AG04450 (cell line): Measurements from ENCODE around the gene PNLIPRP1. TPM values are rescaled to one million over a fixed set of nuclear protein-coding genes. Genes with fewer than 3 reads are reported as not detected.

Experiments used
- CTCF ChIA-PET: fragments of 300-600, 350-600 bp; formaldehyde crosslinking; extraction: SDS; loops from one replicate; lab custom pipeline; 2022; ENCODE audit warnings: antibody characterized with exemption, inconsistent platforms; lab: Charles Lee
- POLR2A ChIA-PET: fragments of 350-600 bp; formaldehyde crosslinking; extraction: SDS; loops from one replicate; lab custom pipeline; 2021; ENCODE audit warnings: antibody characterized with exemption, inconsistent platforms; lab: Yijun Ruan, JAX
- DNase-seq: peaks from one replicate; pipeline ENCODE4 v3.0.0-alpha.2; 2011; ENCODE audit warnings: low read depth, low spot score
- H3K27ac ChIP-seq: one replicate; pipeline ENCODE4 v1.5.1; 2012; ENCODE audit warnings: low read depth, low read length, control low read depth
- H3K27me3 ChIP-seq: one replicate; pipeline ENCODE4 v1.6.0; 2012; ENCODE audit warnings: low read length; ENCODE audit not compliant: control insufficient read depth, insufficient read depth
- H3K4me3 ChIP-seq: 2 replicates; pipeline ENCODE4 v1.5.1; 2011; ENCODE audit warnings: mild to moderate bottlenecking, low read depth, low read length, control low read depth
- H3K9me3 ChIP-seq: 2 replicates; pipeline ENCODE4 v1.5.1; 2012; ENCODE audit warnings: low read length; ENCODE audit not compliant: control insufficient read depth, insufficient read depth
- polyA plus RNA-seq: library from polyadenylated mRNA; depleted of rRNA; stranded (reverse); fragments of >200 nt; gene quantifications from 2 replicates; pipeline ENCODE4 v1.2.3, GENCODE V29; 2011
- TF ChIP-seq, protein P1 (sequence below): IDR thresholded peaks from 2 replicates; pipeline ENCODE4 v1.5.1; 2011; ENCODE audit warnings: low read depth, low read length, control low read depth, inconsistent platforms

Gene PNLIPRP1
- polyA plus RNA-seq, 1 experiment, result not detected

DNA sequence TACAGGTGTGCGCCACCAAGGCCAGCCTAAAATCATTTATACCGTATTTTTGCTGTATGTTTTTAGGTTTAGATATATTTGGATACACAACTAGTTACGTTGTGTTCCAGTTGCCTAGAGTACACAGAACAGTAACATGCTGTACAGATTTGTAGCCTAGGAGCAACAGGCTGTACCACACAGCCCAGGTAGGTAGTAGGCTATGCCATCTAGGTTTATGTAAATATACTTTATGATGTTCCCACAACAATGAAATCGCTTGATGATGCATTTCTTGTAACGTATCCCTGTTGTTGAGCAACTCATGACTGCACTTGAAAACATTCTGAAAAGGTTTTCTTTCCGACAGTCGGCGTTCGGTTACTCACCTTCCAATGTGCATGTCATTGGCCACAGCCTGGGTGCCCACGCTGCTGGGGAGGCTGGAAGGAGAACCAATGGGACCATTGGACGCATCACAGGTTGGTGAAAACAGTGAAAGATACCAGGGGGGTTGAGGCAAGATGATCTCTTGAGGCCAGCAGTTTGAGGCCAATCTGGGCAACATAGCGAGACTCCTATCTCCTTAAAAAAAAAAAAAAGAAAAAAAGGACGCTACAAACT, 37.3 kb upstream of the PNLIPRP1 start:
- H3K4me3 ChIP-seq, result no peak overlapping the region
- TF ChIP-seq, protein P1, sequence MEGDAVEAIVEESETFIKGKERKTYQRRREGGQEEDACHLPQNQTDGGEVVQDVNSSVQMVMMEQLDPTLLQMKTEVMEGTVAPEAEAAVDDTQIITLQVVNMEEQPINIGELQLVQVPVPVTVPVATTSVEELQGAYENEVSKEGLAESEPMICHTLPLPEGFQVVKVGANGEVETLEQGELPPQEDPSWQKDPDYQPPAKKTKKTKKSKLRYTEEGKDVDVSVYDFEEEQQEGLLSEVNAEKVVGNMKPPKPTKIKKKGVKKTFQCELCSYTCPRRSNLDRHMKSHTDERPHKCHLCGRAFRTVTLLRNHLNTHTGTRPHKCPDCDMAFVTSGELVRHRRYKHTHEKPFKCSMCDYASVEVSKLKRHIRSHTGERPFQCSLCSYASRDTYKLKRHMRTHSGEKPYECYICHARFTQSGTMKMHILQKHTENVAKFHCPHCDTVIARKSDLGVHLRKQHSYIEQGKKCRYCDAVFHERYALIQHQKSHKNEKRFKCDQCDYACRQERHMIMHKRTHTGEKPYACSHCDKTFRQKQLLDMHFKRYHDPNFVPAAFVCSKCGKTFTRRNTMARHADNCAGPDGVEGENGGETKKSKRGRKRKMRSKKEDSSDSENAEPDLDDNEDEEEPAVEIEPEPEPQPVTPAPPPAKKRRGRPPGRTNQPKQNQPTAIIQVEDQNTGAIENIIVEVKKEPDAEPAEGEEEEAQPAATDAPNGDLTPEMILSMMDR, result no peak
- no peak overlapping the region for H3K27ac ChIP-seq
- POLR2A ChIA-PET, result no interaction called here
- CTCF ChIA-PET, result no interaction called here
- DNase-seq, result no peak
- H3K9me3 ChIP-seq, result no peaks in the 10 kb centered on the region
- H3K27me3 ChIP-seq, result no peaks in the 10 kb centered on the region

DNA sequence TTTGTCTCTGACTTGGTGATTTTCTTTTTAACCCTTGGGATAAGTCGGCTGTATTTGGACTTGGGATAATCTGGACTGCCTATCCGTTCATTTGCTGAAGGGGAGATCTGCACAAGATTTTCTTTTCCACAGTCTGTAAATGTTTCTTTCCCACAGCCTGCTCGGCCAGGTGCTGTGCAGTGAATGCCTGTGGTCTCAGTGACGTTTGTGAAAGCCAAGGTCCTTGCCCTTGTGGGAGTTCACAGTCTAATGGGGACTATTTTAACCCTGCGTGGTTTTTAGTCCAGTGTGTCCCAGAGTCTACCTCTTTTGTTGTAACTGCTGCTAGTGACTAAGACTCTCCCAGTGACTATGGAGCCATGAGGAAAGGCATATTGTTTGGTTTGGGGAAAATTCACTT, 36.1 kb upstream of the PNLIPRP1 start:
- Histone ChIP-seq H3K27me3 (no peaks in the 10 kb centered on the region), H3K27ac (no peak overlapping the region), H3K4me3 (no peak overlapping the region), H3K9me3 (no peaks in the 10 kb centered on the region)
- TF ChIP-seq, protein P1, result no peak
- no peak for DNase-seq
- POLR2A ChIA-PET, result no interaction called here
- CTCF ChIA-PET, result no interaction called here

DNA sequence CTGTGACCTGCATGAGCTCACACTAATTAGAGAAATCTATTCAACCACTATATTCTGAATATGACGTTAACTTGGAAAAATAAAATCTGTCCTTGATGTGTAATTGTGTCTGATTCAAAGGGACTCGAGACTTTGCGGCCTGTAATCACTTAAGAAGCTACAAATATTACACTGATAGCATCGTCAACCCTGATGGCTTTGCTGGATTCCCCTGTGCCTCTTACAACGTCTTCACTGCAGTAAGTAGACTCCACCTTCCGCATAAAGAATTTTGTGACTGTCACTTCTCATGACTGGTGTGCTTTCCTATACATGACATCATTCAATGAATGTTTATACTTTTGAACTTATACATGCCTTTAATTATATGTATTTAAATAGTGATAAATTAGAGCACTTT, 34.9 kb upstream of the PNLIPRP1 start:
- H3K27me3 ChIP-seq, result no peaks in the 10 kb centered on the region
- ChIA-PET CTCF (interaction anchor here (0.7 to 1.1 kb wide), 3 partner anchors 34 to 232 kb away, joined by 3 read pairs; no protein-coding TSS in a partner anchor), POLR2A (no interaction called here)
- DNase-seq, result no peak
- no peaks in the 10 kb centered on the region for H3K9me3 ChIP-seq
- H3K27ac ChIP-seq, result no peak overlapping the region
- TF ChIP-seq, protein P1, result no peak
- H3K4me3 ChIP-seq, result no peak overlapping the region

DNA sequence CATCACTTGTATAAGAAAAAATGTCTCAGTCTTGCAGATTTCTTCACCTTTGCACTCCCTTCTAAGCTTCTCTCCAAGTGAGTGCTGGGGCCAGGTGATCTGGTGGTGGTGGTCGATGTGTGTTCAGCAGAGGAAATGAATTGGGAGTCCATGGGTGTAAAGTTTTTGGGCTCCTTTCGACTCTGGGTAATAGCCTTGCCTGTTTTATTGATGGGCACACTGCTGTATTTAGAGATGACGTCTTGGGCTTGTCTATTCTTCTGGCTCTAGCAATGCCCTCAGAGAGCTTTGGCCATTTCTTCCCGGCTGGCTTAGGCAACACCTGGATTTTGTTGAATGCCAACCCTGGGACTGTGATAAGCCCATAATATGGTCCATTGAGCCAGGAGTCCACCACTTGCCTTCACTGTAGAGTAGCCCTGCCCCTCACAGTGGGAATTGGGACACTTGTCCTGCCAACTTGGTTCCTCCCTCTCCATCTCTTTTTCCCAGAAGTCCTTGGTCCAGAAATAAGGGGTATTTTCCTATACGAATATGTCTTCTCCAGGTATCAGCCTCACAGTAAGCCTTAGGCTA, 33.4 kb upstream of the PNLIPRP1 start:
- TF ChIP-seq, protein P1, result no peak
- no peak for DNase-seq
- H3K4me3 ChIP-seq, result no peak overlapping the region
- no peak overlapping the region for H3K27ac ChIP-seq
- no peaks in the 10 kb centered on the region for H3K27me3 ChIP-seq
- POLR2A ChIA-PET, result no interaction called here
- CTCF ChIA-PET, result interaction anchor here (1.5 kb wide), 1 partner anchor 618 kb away, joined by 8 read pairs; no protein-coding TSS in a partner anchor
- no peaks in the 10 kb centered on the region for H3K9me3 ChIP-seq

DNA sequence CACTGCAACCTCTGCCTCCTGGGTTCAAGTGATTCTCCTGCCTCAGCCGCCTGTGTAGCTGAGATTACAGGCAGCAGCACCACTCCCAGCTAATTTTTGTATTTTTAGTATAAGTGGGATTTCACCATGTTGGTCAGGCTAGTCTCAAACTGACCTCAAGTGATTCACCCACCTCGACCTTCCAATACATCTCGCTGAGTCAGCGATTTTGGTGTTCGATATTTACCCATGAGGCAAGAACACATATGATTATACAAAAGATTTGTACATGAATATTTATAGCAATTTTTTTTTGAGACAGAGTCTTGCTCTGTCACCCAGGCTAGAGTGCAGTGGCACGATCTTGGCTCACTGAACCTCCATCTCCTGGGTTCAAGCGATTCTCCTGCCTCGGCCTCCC, 25.2 kb upstream of the PNLIPRP1 start:
- Histone ChIP-seq H3K9me3 (no peaks in the 10 kb centered on the region), H3K27me3 (no peaks in the 10 kb centered on the region), H3K4me3 (no peak overlapping the region), H3K27ac (no peak overlapping the region)
- DNase-seq, result no peak
- TF ChIP-seq, protein P1, result no peak
- CTCF ChIA-PET, result no interaction called here
- POLR2A ChIA-PET, result no interaction called here
